Measurements from ENCODE around the gene EIF1.

The EIF1 gene

DNA sequence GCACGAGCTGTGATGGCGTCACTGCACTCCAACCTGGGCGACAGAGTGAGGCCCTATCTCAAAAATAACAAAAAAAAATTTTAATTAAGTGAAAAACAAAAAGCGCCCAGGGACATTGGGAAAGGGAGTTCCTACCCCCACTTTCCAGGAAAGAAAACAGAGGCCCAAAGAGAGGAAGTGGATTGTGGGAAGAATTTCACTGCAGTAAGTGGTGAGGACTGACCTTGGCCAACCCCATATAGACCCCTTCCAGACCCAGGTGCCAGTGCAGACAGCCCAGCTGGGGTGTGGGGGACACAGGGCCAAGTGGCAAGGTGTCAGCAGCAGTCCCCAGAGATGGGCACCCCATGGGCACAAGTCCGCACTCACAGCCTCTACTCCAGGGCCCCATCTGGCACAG, 35.3 kb upstream of the EIF1 start:
- H3K9me3 Mint-ChIP-seq = no peaks in the 10 kb centered on the region
- H3K4me1 Mint-ChIP-seq = peaks cover 5% of the 10 kb centered on the region
- H3K36me3 Mint-ChIP-seq = no peaks in the 10 kb centered on the region
- no peak overlapping the region for H3K4me3 Mint-ChIP-seq
- H3K27me3 Mint-ChIP-seq = peaks cover 1% of the 10 kb centered on the region
- no peak overlapping the region for H3K27ac Mint-ChIP-seq

DNA sequence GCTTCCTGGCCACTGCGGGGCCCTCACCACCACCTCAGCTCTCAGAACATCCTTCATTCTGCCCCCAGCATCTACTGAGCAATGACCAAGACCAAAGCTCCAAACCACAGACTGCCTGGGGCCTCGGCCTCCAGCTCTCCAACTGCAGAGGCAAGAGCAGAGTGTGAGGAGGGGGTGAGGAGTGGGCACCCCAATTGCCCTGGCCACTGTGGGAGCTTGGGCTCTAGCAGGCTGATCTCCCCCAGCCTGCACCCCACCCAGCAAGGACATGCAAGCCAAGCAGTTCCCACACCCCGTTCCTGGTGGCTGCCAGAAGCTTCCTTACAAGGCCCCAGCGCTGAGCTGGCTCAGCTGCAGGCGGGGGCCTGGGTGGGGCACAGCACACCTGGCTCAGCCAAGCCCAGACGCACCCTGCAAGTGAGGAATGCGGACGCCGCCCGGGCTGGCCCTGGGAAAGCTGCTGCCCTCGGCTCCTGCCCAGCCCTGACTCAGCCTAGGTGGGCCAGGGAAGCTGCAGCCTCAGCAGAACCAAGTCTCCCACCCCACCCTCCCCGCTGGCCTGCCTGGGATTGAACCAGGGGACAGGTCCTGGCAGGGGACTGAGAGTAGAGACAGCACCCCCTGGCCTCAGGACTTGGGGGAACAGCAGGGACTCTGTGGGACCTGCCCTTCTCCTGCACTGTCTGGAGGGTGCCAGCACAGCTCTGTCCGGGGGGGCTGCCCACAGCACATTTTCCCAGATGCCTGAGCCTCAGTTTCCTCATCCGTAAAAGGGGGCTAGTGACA, 34.6 kb upstream of the EIF1 start:
- Mint-ChIP-seq H3K4me1 (no peaks in the 10 kb centered on the region), H3K27ac (no peak overlapping the region), H3K27me3 (no peaks in the 10 kb centered on the region), H3K36me3 (no peaks in the 10 kb centered on the region), H3K9me3 (no peaks in the 10 kb centered on the region), H3K4me3 (no peak overlapping the region)

GRCh38 chr17:41654678-41655607, 33.7 kb upstream of the EIF1 start:
- Mint-ChIP-seq H3K9me3 (no peaks in the 10 kb centered on the region), H3K36me3 (no peaks in the 10 kb centered on the region), H3K27ac (no peak overlapping the region), H3K27me3 (no peaks in the 10 kb centered on the region), H3K4me1 (no peaks in the 10 kb centered on the region), H3K4me3 (no peak overlapping the region)

DNA sequence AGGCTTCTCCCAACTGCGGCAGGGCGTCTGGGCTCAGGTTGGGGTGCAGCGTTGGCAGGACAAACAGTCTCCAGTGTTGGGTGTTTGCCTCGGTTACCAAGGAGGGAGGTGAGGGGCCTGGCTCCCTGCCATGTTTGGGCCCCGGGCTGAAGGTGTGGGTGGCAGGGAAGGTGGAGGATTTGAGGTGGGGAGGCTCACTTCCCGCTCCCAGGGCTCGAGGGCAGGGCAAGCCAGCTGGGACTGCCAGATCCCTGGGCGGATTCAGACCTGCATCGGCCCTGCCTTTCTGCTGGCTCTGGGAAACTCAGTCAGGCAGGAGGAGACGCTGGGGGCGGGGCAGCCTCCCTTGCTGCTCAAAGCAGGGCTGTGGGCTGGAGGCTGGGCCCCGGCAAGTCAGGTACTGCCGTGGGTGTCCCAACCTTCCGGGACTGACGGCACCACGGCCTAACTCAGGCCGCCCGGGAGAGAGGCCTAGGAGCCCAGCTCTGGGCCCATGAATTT, 33.0 kb upstream of the EIF1 start:
- no peaks in the 10 kb centered on the region for H3K4me1 Mint-ChIP-seq

GRCh38 chr17:41656249-41657023, 32.2 kb upstream of the EIF1 start:
- no peaks in the 10 kb centered on the region for H3K36me3 Mint-ChIP-seq
- H3K9me3 Mint-ChIP-seq = no peaks in the 10 kb centered on the region
- H3K27me3 Mint-ChIP-seq = no peaks in the 10 kb centered on the region
- no peak overlapping the region for H3K4me3 Mint-ChIP-seq
- H3K4me1 Mint-ChIP-seq = no peaks in the 10 kb centered on the region
- H3K27ac Mint-ChIP-seq = no peak overlapping the region

More for the DNA sequence above, 33.0 kb upstream of the EIF1 start:
- Mint-ChIP-seq H3K4me3 (no peak overlapping the region), H3K36me3 (no peaks in the 10 kb centered on the region), H3K27ac (no peak overlapping the region), H3K27me3 (no peaks in the 10 kb centered on the region), H3K9me3 (no peaks in the 10 kb centered on the region)

GRCh38 chr17:41657176-41657754, 31.4 kb upstream of the EIF1 start:
- H3K9me3 Mint-ChIP-seq = no peaks in the 10 kb centered on the region
- H3K36me3 Mint-ChIP-seq = no peaks in the 10 kb centered on the region
- H3K4me3 Mint-ChIP-seq = no peak overlapping the region
- H3K27me3 Mint-ChIP-seq = no peaks in the 10 kb centered on the region
- H3K4me1 Mint-ChIP-seq = no peaks in the 10 kb centered on the region
- H3K27ac Mint-ChIP-seq = no peak overlapping the region

GRCh38 chr17:41657936-41658335, 30.7 kb upstream of the EIF1 start:
- H3K36me3 Mint-ChIP-seq = no peaks in the 10 kb centered on the region
- no peaks in the 10 kb centered on the region for H3K27me3 Mint-ChIP-seq
- H3K9me3 Mint-ChIP-seq = no peaks in the 10 kb centered on the region
- H3K27ac Mint-ChIP-seq = no peak overlapping the region
- no peaks in the 10 kb centered on the region for H3K4me1 Mint-ChIP-seq
- no peak overlapping the region for H3K4me3 Mint-ChIP-seq

- Mint-ChIP-seq H3K9me3 (no peaks in the 10 kb centered on the region), H3K36me3 (no peaks in the 10 kb centered on the region), H3K27me3 (no peaks in the 10 kb centered on the region), H3K4me1 (peaks cover 6% of the 10 kb centered on the region), H3K4me3 (no peak overlapping the region), H3K27ac (no peak overlapping the region)
Measured at GRCh38 chr17:41658846-41659245, 29.8 kb upstream of the EIF1 start.

DNA sequence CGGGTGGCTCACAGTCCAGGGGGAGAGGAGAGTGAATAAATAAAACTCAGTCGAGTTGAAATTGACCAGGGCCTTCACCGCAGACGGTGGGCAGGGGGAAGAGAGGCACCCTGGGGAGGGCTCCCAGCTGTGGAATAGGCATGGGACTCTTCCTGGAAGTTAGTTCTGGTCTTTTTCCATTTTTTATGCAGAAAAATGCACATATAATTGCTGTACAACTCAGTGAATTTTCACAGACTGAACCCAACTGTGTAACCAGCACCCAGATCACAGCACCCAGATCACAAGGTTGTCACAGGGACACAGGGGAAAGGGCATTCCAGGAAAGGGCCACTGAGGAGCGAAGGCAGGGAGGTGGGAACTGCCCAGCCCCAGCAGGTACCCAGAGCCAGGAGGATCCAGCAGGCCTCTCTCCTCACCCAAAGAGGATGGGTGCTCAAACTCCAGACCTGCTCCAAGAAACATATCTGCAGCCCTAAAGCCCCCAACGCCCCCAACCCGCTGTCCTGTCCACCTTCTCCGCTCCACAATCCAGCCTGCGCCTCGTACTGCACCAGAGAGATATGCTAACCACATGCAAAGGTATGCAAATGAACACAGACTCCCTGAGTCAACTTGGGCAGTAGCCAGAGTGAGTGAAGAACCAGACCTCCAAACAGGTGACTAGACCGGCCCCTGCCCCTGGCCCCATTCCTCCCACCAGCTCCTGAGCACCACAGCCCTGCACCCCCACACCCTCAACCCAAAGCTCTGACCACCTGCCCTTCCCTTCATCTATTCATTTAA, 29.1 kb upstream of the EIF1 start:
- H3K4me3 Mint-ChIP-seq = no peak overlapping the region

GRCh38 chr17:41660221-41660711, 28.4 kb upstream of the EIF1 start:
- peaks cover 7% of the 10 kb centered on the region for H3K4me1 Mint-ChIP-seq
- H3K27me3 Mint-ChIP-seq = no peaks in the 10 kb centered on the region
- H3K9me3 Mint-ChIP-seq = no peaks in the 10 kb centered on the region
- H3K36me3 Mint-ChIP-seq = no peaks in the 10 kb centered on the region
- H3K4me3 Mint-ChIP-seq = no peak overlapping the region
- no peak overlapping the region for H3K27ac Mint-ChIP-seq

More for the DNA sequence above, 29.1 kb upstream of the EIF1 start:
- Mint-ChIP-seq H3K27ac (no peak overlapping the region), H3K9me3 (no peaks in the 10 kb centered on the region), H3K4me1 (peaks cover 6% of the 10 kb centered on the region), H3K27me3 (no peaks in the 10 kb centered on the region), H3K36me3 (no peaks in the 10 kb centered on the region)

- Mint-ChIP-seq H3K27ac (peak overlapping the region; percentile 67), H3K9me3 (no peaks in the 10 kb centered on the region), H3K4me1 (peaks cover 29% of the 10 kb centered on the region), H3K36me3 (no peaks in the 10 kb centered on the region), H3K27me3 (no peaks in the 10 kb centered on the region), H3K4me3 (no peak overlapping the region)
Measured at GRCh38 chr17:41663451-41664171, 25.1 kb upstream of the EIF1 start.

- Mint-ChIP-seq H3K4me3 (no peak overlapping the region), H3K9me3 (no peaks in the 10 kb centered on the region), H3K4me1 (peaks cover 32% of the 10 kb centered on the region), H3K27ac (no peak overlapping the region), H3K27me3 (no peaks in the 10 kb centered on the region), H3K36me3 (no peaks in the 10 kb centered on the region)
Measured at GRCh38 chr17:41664172-41664457, 24.6 kb upstream of the EIF1 start.

DNA sequence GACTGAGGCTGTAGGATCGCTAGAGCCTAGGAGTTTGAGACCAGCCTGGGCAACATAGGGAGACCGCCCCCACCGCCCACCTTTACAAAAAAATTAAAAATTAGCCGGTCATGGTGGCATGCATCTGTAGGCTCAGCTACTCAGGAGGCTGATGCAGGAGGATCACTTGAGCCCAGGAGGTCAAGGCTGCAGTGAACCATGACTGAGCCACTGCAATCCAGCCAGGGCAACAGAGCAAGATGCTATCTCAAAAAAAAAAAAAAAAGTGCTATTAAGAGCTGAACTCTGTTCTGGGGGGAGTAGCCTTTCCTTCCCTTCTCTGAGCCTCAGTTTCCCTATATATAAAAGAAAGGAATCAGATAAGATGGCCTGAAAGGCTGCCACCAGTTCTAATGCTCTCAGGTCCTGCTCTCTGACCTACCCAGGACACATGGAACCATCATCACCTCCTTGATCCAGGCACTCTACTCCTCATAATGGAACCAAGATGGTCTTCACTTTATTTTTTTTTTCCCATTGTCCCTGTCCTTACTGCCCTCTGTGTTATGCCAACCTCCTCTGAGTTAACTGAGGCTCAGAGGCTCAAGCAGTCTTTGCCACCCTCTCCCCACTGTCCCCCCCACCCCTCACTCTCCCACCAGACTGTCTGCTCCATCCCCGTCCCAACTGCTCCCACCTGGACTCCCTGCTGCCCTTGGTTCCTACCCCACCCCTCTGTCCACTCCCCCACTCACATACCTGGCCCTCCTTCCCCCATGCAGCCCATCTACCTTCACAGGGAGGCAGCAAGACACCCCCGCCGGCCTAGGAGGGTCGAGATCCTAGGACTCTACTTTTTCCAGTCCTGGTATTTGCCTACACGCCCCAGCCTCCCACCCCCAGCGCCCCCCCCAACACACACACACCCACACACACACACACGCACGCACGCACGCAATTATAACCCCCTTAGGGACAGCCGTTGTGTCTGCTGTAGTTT, 23.8 kb upstream of the EIF1 start:
- H3K4me1 Mint-ChIP-seq = peaks cover 40% of the 10 kb centered on the region
- no peak overlapping the region for H3K27ac Mint-ChIP-seq
- H3K27me3 Mint-ChIP-seq = no peaks in the 10 kb centered on the region
- H3K9me3 Mint-ChIP-seq = no peaks in the 10 kb centered on the region
- H3K36me3 Mint-ChIP-seq = no peaks in the 10 kb centered on the region
- H3K4me3 Mint-ChIP-seq = peak overlapping the region; percentile 92

Data from activated naive CD4-positive, alpha-beta T cell treated with anti-CD3 and anti-CD28 coated beads, Interleukin-2, amount 50 U/mL, for 24 hours (primary cell).